Ectodermal cell (in vitro differentiated cells): ENCODE results near the gene SH2D2A.

ENCODE experiments used
- H3K27ac ChIP-seq: 2 replicates; pipeline ENCODE4 v1.7.0; 2013; ENCODE audit warnings: mild to moderate bottlenecking, low read depth, low read length; ENCODE audit not compliant: insufficient read depth, poor library complexity, severe bottlenecking
- H3K27me3 ChIP-seq: 2 replicates; pipeline ENCODE4 v1.7.0; 2013; ENCODE audit warnings: mild to moderate bottlenecking, low read length; ENCODE audit not compliant: insufficient read depth, control insufficient read depth, poor library complexity, severe bottlenecking
- H3K36me3 ChIP-seq: one replicate; pipeline ENCODE4 v1.7.0; 2013; ENCODE audit warnings: low read length; ENCODE audit not compliant: control insufficient read depth, insufficient read depth
- H3K4me1 ChIP-seq: one replicate; pipeline ENCODE4 v1.7.0; 2013; ENCODE audit warnings: low read length; ENCODE audit not compliant: control insufficient read depth, insufficient read depth
- H3K4me3 ChIP-seq: 2 replicates; pipeline ENCODE4 v1.7.0; 2013; ENCODE audit warnings: low read depth, low read length, control low read depth; ENCODE audit not compliant: insufficient read depth
- H3K9me3 ChIP-seq: 2 replicates; pipeline ENCODE4 v1.7.0; 2013; ENCODE audit warnings: mild to moderate bottlenecking, low read length, moderate library complexity; ENCODE audit not compliant: control insufficient read depth
- WGBS, 2 experiments: methylation state at CpG; one replicate each; pipeline ENCODE4 v1.1.7; 2013; ENCODE audit warnings: missing lambda C conversion rate in 2 of 2; 5-methylcytosine and 5-hydroxymethylcytosine counted together

SH2D2A gene

GRCh38 chr1:156826630-156827029 lies 10.0 kb upstream of the SH2D2A start:
- 83 to 100% methylated on average over 1 of the region's 1 CpG for WGBS, 2 experiments

GRCh38 chr1:156823210-156823790 lies 6.7 kb upstream of the SH2D2A start:
- WGBS, 2 experiments = 89 to 90% methylated on average over 5 of the region's 5 CpGs
- Histone ChIP-seq H3K36me3 (no peaks in the 10 kb centered on the region), H3K4me3 (no peak overlapping the region), H3K27me3 (no peaks in the 10 kb centered on the region), H3K27ac (no peak overlapping the region), H3K4me1 (no peaks in the 10 kb centered on the region), H3K9me3 (no peaks in the 10 kb centered on the region)

More at GRCh38 chr1:156826630-156827029, 10.0 kb upstream of the SH2D2A start:
- no peak overlapping the region for H3K4me3 ChIP-seq
- H3K36me3 ChIP-seq = no peaks in the 10 kb centered on the region
- no peaks in the 10 kb centered on the region for H3K4me1 ChIP-seq
- H3K27ac ChIP-seq = no peak overlapping the region
- peaks cover 5% of the 10 kb centered on the region for H3K27me3 ChIP-seq
- H3K9me3 ChIP-seq = no peaks in the 10 kb centered on the region

GRCh38 chr1:156822680-156823079 lies 6.0 kb upstream of the SH2D2A start:
- Histone ChIP-seq H3K27me3 (no peaks in the 10 kb centered on the region), H3K27ac (no peak overlapping the region), H3K9me3 (no peaks in the 10 kb centered on the region), H3K36me3 (no peaks in the 10 kb centered on the region), H3K4me3 (no peak overlapping the region), H3K4me1 (no peaks in the 10 kb centered on the region)
- 88 to 100% methylated on average over 1 of the region's 1 CpG for WGBS, 2 experiments

GRCh38 chr1:156821801-156822200 lies 5.2 kb upstream of the SH2D2A start:
- WGBS, 2 experiments = 77 to 80% methylated on average over 4 of the region's 4 CpGs
- Histone ChIP-seq H3K36me3 (no peaks in the 10 kb centered on the region), H3K27ac (no peak overlapping the region), H3K4me1 (no peaks in the 10 kb centered on the region), H3K9me3 (no peaks in the 10 kb centered on the region), H3K27me3 (no peaks in the 10 kb centered on the region), H3K4me3 (no peak overlapping the region)

DNA sequence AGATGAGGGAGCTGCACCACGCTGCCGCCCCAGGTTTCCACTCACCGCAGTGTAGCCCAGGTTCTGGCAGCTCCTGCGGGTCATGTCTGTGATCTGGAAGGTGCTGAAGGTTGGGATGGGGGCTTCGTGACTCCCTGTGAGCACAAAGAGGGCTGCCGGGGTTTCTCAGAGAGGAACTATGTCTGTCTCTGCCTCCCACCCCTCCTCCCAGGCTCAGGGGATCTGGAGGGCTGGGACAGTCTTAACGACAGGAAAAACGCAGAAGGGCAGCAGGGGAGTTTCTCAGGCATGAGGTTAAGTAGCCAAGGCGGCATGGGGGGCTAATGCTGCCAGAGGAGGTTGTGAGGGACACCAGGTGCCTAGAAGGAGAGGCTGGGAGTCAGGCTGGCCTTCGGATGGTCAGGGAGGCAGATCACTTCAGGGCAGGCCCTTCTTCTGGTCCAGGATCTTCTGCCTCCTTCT lies 656 bp downstream of the SH2D2A start:
- Histone ChIP-seq H3K9me3 (no peaks in the 10 kb centered on the region), H3K27ac (no peak overlapping the region), H3K36me3 (no peaks in the 10 kb centered on the region), H3K27me3 (peaks cover 31% of the 10 kb centered on the region), H3K4me1 (peaks cover 20% of the 10 kb centered on the region), H3K4me3 (no peak overlapping the region)
- 63 to 76% methylated on average over 10 of the region's 10 CpGs for WGBS, 2 experiments

- peaks cover 20% of the 10 kb centered on the region for H3K4me1 ChIP-seq
- H3K27me3 ChIP-seq = peaks cover 31% of the 10 kb centered on the region
- H3K27ac ChIP-seq = no peak overlapping the region
- no peak overlapping the region for H3K4me3 ChIP-seq
- H3K36me3 ChIP-seq = no peaks in the 10 kb centered on the region
- WGBS, 2 experiments = 69 to 70% methylated on average over 5 of the region's 5 CpGs
- no peaks in the 10 kb centered on the region for H3K9me3 ChIP-seq
Measured at GRCh38 chr1:156815307-156815826, 1.3 kb downstream of the SH2D2A start.

DNA sequence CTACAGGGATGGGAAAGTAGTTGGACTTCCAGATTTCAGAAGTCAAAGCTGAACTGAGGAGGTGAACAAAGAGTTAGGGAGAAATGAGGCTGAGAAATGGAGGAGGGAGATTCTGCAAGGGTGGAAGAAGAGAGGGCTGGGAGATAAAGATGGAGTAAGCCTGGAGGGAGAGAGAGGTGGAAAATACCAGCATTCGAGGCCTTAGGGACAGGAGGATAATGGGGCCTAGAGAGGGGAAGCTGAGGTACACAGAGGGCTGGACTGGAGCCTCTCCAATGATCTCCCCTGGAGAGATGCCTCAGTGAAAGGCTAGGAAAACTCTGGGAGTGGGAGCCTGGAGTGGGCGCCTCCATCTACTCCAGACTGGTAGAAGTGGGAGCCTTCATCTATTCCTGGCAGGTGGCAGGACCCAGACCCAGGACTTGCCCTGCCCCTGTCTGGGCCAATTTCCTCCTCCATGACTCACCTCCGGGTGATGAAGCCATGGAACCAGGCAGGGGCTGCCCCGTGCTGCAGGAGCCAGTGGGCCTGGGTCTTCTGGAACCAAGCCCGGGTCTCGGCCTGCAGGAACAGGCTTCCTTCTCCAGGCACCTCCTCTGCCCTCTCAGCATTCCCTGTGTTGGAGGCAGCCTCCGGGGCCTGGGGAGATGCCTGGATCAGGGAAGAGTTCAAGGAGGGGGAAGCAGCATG lies 1.9 kb downstream of the SH2D2A start:
- WGBS, 2 experiments = 93 to 94% methylated on average over 7 of the region's 7 CpGs
- H3K4me3 ChIP-seq = no peak overlapping the region
- no peaks in the 10 kb centered on the region for H3K9me3 ChIP-seq
- peaks cover 20% of the 10 kb centered on the region for H3K4me1 ChIP-seq
- H3K36me3 ChIP-seq = no peaks in the 10 kb centered on the region
- H3K27me3 ChIP-seq = peaks cover 31% of the 10 kb centered on the region
- H3K27ac ChIP-seq = no peak overlapping the region

DNA sequence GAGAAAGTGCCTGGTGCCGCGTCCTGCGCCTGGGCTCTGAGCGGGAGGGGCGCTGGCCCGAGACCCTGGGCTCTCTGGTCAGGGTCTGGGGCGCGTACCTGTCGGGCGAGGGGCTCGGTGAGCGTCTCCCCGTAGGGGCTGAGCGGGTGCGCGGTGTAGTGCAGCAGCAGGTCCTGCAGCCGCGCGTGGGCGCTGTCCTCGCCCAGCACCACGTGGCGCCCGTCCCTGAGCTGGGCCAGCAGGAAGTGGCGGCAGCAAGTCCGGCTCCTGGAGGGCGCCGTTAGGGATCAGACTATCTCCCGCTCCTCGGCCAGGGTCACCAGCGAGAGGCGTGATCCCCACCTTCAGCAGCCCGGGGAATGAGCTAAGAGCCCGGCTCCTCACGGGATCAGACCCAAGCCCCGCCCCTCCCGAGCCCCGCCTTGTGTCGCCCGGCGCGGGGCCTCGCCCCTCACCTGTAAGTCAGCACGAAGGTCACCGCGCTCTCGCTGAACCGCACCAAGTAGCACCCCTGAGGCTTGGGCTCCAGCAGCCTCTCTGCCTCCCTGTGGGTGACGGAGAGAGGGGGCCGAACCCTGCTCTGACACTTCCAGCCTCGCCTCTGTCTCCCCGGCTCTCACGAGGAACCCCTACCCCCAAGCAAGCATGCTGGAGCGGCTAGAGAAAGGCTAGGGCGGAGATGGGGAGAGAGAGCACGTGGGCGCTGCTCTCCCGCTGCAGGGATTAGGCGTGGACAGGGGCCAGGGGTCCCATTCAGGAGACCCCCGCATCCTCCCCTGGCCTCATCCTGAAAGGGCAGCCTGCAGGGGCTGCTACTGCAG lies 2.7 kb downstream of the SH2D2A start:
- Histone ChIP-seq H3K4me1 (peaks cover 27% of the 10 kb centered on the region), H3K27me3 (peaks cover 31% of the 10 kb centered on the region)

DNA sequence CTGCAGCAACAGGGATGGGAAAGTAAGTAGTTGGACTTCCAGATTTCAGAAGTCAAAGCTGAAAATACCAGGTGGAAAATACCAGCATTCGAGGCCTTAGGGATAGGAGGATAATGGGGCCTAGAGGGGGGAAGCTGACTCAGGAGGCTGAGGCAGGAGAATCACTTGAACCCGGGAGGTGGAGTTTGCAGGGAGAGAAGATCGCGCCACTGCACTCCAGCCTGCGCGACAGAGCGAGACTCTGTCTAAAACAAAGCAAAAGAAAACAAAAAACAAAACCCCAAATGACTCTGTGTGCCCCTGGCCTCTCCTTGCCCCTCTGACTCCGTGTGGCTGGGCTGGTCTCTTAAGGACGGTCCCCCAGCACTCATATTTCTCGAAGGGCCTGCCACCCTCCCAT lies 3.4 kb downstream of the SH2D2A start:
- WGBS, 2 experiments = 58% methylated on average over 10 of the region's 10 CpGs
- Histone ChIP-seq H3K4me1 (peaks cover 27% of the 10 kb centered on the region), H3K4me3 (peak overlapping the region; percentile 32), H3K9me3 (no peaks in the 10 kb centered on the region), H3K27ac (no peak overlapping the region), H3K27me3 (peaks cover 31% of the 10 kb centered on the region), H3K36me3 (no peaks in the 10 kb centered on the region)

More for the DNA sequence above, 2.7 kb downstream of the SH2D2A start:
- Histone ChIP-seq H3K27ac (no peak overlapping the region), H3K9me3 (no peaks in the 10 kb centered on the region), H3K4me3 (peak overlapping the region; percentile 32), H3K36me3 (no peaks in the 10 kb centered on the region)
- WGBS, 2 experiments = 10 to 12% methylated on average over 60 of the region's 60 CpGs
